ENCODE measurements around the gene PCLO. TPM values are rescaled to one million over a fixed set of nuclear protein-coding genes. Genes with fewer than 3 reads are reported as not detected.
A peak's percentile ranks its signal among the peaks of the same experiment; 100 is the strongest.

The PCLO gene
- total and polyA plus RNA-seq, 2 of the 4 experiments (the other 2 are of a cell fraction) = under 0.01 to 0.05 TPM

- Histone ChIP-seq H2AK9ac (replicated peaks; ENCODE audit: low read depth, low read length, poor library complexity) (no peak overlapping the region), H3K56ac (ENCODE audit: extremely low read depth, insufficient read depth, low read length) (no peak overlapping the region), H3K36me3 (ENCODE audit: control insufficient read depth, insufficient read depth, low read length) (no peaks in the 10 kb centered on the region), H4K91ac (ENCODE audit: insufficient read depth, low read depth, low read length) (no peak overlapping the region), H3K18ac (ENCODE audit: low read depth, low read length) (no peak overlapping the region), H2BK20ac (ENCODE audit: low read depth, low read length) (no peak overlapping the region), H3K4me2 (ENCODE audit: low read depth, low read length) (no peak overlapping the region), H3K4me1 (ENCODE audit: control insufficient read depth, insufficient read depth, low read length) (no peaks in the 10 kb centered on the region), H2AK5ac (ENCODE audit: low read depth, low read length) (no peak overlapping the region), H2BK15ac (ENCODE audit: low read depth, low read length) (no peak overlapping the region), H4K20me1 (ENCODE audit: insufficient read depth, low read length) (no peaks in the 10 kb centered on the region), H2AFZ (replicated peaks; ENCODE audit: low read length, poor library complexity) (no peak overlapping the region), H3K9me3 (ENCODE audit: control insufficient read depth, insufficient read depth, low read length) (no peaks in the 10 kb centered on the region), H3K27ac (ENCODE audit: insufficient read depth, low read length) (no peak overlapping the region), H3K14ac (replicated peaks; ENCODE audit: low read depth, low read length) (no peak overlapping the region), H2BK5ac (ENCODE audit: low read depth, low read length, poor library complexity, severe bottlenecking) (no peak overlapping the region), H3K23ac (ENCODE audit: low read depth, low read length) (no peak overlapping the region), H4K5ac (ENCODE audit: low read depth, low read length) (no peak overlapping the region), H3K27me3 (ENCODE audit: control insufficient read depth, insufficient read depth, low read length) (0 out of 2 replicates have a peak, but pooled peaks cover 1% of the 10 kb centered on the region), H4K8ac (ENCODE audit: low read depth in 2 of 2, low read length in 2 of 2) (no peak overlapping the region), H2BK120ac (ENCODE audit: low read depth, low read length) (no peak overlapping the region), H3K9ac (ENCODE audit: low read depth, low read length) (no peak overlapping the region), H3K4ac (ENCODE audit: low read depth, low read length) (no peak overlapping the region), H3K79me1 (ENCODE audit: low read depth in 1 of 2, low read length in 2 of 2) (no peaks in the 10 kb centered on the region), H3K9me1 (ENCODE audit: insufficient read depth, low read length) (no peaks in the 10 kb centered on the region; the same call in 1 of the 2 replicates), H3K4me3 (ENCODE audit: insufficient read depth, low read depth, low read length) (no peak overlapping the region)
- no CpG with 5 or more reads among the region's 2 CpGs for WGBS, 2 experiments (ENCODE audit: extremely low coverage in 2 of 2, insufficient read length in 1 of 2)
- intact Hi-C loops (cut with micrococcal nuclease) (no loop called here), dilution Hi-C loops (cut with HindIII; ENCODE audit: low sequenced_read_pairs, unreplicated experiment) (no loop called here), in situ Hi-C loops (cut with MboI; ENCODE audit: low sequenced_read_pairs) (no loop called here)
- POLR2A ChIA-PET (ENCODE audit: unreplicated experiment) = no interaction called here
- CTCF ChIA-PET = no interaction called here
- BruUV-seq (replicated peaks) = no TSS peak
- TF ChIP-seq CEBPB (IDR thresholded peaks at IDR 0.05; ENCODE audit: low read depth, low read length) (peak; percentile 70), MXI1 (IDR thresholded peaks at IDR 0.05; ENCODE audit: borderline replicate concordance, low read depth, low read length) (no peak)
- peak; percentile 46 for DNase-seq
- ATAC-seq (ENCODE audit: low read depth) = no peak; the same call in 1 of the 2 replicates
These were observed 447.8 kb downstream of the PCLO start for GRCh38 chr7:82714883-82715282.
